ENCODE results near the gene NUMA1. TPM values are rescaled to one million over a fixed set of nuclear protein-coding genes. Genes with fewer than 3 reads are reported as not detected.

The NUMA1 gene
- 10 to 100 TPM; 80.8 to 90.6 (median 85.3) TPM for total RNA-seq

DNA sequence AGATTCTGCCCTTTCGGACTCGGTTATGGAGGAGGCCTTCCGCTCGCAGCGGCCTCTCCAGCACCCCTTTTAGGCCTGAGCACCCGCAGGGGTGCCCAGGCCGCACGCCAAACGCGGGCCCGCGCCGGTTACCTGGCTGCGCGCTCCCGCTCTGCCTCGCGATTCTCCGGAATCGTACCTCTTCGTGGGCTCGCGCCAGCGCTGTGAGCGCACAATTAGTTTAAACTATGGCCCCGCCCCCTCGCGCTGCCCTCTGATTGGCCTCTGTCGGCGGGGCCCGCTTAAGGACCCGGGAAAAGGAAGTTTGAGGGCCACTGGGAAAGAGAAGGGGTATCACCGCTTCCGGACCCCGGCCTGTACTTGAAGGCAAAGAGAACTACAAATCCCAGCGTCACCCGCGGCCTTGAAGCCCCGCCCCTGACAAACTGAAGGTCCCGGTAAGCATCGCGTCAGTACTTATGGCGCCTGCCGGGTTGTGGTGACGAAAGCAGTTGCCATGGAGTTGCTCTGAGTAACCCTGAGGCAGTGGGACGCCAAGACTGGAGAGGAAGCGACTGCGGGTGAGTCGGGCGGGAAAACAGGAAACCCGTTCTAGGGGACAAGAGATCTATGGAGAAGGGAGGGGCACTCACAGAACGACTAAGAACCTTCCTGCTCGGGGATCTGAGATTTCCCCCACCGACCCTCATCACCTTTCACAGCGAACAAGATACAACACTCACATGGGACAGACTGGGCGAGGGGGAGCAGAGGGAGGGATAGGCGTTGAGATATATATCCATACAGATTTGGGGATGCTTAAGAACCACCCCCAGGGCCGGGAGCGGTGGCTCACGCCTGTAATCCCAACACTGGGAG lies at the start of gene NUMA1, which contains the start of gene LRRC51:
TSS of gene NUMA1 (minus strand) at position 217 of the 858 bp plus-strand sequence. CDS start 44,599 bp downstream, outside the sequence.
TSS of gene LRRC51 (plus strand) at position 525 of the 858 bp plus-strand sequence. CDS start 8,234 bp downstream, outside the sequence.
- H3K4me3 Mint-ChIP-seq, result peak within 1 kb of the TSS; percentile 92
- H3K9me3 Mint-ChIP-seq, result no peaks in the 10 kb centered on the region

DNA sequence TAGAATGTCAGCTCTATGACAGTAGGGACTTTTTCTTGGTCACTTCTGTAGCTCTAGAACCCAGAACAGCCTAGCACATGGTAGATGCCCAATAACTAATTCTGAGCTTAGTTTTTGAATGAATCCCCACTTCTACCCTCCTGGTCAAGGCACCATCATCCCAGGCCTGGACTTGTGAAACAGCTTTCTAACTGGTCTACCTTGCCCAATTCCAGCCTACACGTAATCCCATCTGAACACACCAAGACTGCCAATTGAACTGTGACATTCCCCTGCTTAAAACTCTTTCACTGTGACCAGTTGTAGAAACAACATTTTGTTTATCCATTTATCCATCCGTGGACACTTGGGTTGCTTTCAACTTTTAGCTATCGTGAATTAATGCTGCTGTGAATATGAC lies 49.0 kb upstream of the NUMA1 start:
- no peak for ATAC-seq
- peaks cover 7% of the 10 kb centered on the region for H3K36me3 Mint-ChIP-seq (ENCODE audit: insufficient read depth)
- no peak overlapping the region for H3K4me3 Mint-ChIP-seq
- H3K9me3 Mint-ChIP-seq, result peaks cover 15% of the 10 kb centered on the region
- DNase-seq, result no peak
- H3K27me3 Mint-ChIP-seq (ENCODE audit: low read depth), result peaks cover 6% of the 10 kb centered on the region
- no peaks in the 10 kb centered on the region for H3K4me1 Mint-ChIP-seq (ENCODE audit: low read depth)

More for the DNA sequence above, at the start of gene NUMA1, which contains the start of gene LRRC51:
- H3K36me3 Mint-ChIP-seq (ENCODE audit: insufficient read depth), result no peaks in the 10 kb centered on the region
- DNase-seq (peak; percentile 98), ATAC-seq (peak; percentile 96 to 97)
- H3K27me3 Mint-ChIP-seq (ENCODE audit: low read depth), result no peaks in the 10 kb centered on the region
- H3K4me1 Mint-ChIP-seq (ENCODE audit: low read depth), result peaks cover 36% of the 10 kb centered on the region

DNA sequence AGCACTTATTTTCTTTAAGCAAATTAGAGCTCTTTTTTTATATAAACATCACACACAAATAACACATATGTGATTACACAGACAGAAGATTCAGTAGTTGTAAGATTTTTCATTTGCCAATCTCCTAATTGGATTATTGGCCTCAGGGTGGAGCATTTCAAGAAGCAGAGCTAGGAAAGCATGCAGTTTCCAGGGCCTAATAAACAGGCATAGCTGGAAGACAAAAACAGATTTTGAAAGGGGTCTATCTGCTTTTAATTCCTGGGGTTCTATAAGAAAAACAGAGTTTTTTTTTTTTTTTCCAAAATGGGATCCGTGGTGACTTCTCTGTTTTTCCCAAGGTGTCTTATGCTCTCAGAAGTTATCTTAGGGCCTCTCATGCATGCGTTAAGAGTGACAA lies 47.6 kb upstream of the NUMA1 start:
- Mint-ChIP-seq H3K4me3 (no peak overlapping the region), H3K9me3 (peaks cover 15% of the 10 kb centered on the region), H3K4me1 (ENCODE audit: low read depth) (no peaks in the 10 kb centered on the region), H3K27me3 (ENCODE audit: low read depth) (peaks cover 7% of the 10 kb centered on the region), H3K36me3 (ENCODE audit: insufficient read depth) (peaks cover 7% of the 10 kb centered on the region)
- DNase-seq, result no peak
- ATAC-seq, result no peak

DNA sequence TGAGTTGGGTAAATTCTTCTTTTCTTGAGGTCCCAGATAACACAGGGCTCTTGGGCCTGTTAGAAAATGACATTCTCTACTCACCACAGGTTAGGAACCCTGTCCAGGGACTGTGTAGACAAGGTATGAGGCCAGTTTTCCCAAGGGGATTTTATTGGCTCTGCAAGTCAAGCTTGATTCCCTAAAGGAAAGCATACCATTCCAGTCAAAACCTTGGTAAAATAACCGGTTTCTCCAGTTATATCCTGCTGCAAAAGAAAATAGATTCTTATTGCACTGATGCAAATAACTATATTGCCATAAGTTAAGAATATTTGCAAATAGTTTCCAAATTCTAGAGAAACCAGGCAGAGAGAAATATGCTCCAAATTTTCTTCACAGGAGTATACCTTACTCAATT lies 45.6 kb upstream of the NUMA1 start:
- peaks cover 7% of the 10 kb centered on the region for H3K36me3 Mint-ChIP-seq (ENCODE audit: insufficient read depth)
- ATAC-seq (no peak), DNase-seq (no peak)
- no peak overlapping the region for H3K4me3 Mint-ChIP-seq
- H3K4me1 Mint-ChIP-seq (ENCODE audit: low read depth), result no peaks in the 10 kb centered on the region
- peaks cover 6% of the 10 kb centered on the region for H3K27me3 Mint-ChIP-seq (ENCODE audit: low read depth)
- peaks cover 15% of the 10 kb centered on the region for H3K9me3 Mint-ChIP-seq

DNA sequence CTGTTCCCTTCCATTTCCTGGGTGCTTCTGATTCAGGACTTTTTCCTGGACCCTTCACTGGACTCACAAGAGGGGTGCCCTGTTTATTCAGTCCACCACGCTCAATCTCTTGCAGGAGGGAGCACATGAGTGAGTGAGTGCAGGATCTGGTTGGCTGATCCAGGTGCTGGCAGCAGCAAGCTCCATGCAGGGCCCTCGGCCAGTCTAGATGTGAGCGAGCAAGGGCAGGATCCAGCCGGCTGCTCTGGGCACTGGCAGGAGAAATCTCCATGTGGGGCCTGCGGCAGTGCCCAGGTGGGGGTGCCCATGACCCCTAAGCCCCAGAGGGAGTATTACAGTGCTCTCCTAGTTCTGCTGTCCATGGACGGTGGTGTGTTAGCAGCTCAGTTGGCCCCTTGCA lies 43.7 kb upstream of the NUMA1 start:
- no peak for ATAC-seq
- H3K9me3 Mint-ChIP-seq, result peaks cover 13% of the 10 kb centered on the region
- peaks cover 6% of the 10 kb centered on the region for H3K27me3 Mint-ChIP-seq (ENCODE audit: low read depth)

GRCh38 chr11:72123117-72123653 lies 42.8 kb upstream of the NUMA1 start:
- Mint-ChIP-seq H3K36me3 (ENCODE audit: insufficient read depth) (no peaks in the 10 kb centered on the region), H3K27me3 (ENCODE audit: low read depth) (peaks cover 6% of the 10 kb centered on the region), H3K4me1 (ENCODE audit: low read depth) (no peaks in the 10 kb centered on the region), H3K4me3 (no peak overlapping the region), H3K9me3 (peaks cover 4% of the 10 kb centered on the region)
- ATAC-seq (no peak), DNase-seq (no peak)

More for the DNA sequence above, 43.7 kb upstream of the NUMA1 start:
- no peaks in the 10 kb centered on the region for H3K4me1 Mint-ChIP-seq (ENCODE audit: low read depth)
- H3K36me3 Mint-ChIP-seq (ENCODE audit: insufficient read depth), result peaks cover 4% of the 10 kb centered on the region
- H3K4me3 Mint-ChIP-seq, result no peak overlapping the region
- no peak for DNase-seq

GRCh38 chr11:72122607-72123006 lies 42.3 kb upstream of the NUMA1 start:
- H3K9me3 Mint-ChIP-seq, result no peaks in the 10 kb centered on the region
- H3K27me3 Mint-ChIP-seq (ENCODE audit: low read depth), result peaks cover 7% of the 10 kb centered on the region
- no peaks in the 10 kb centered on the region for H3K4me1 Mint-ChIP-seq (ENCODE audit: low read depth)
- no peak for ATAC-seq
- H3K4me3 Mint-ChIP-seq, result no peak overlapping the region
- no peak for DNase-seq
- H3K36me3 Mint-ChIP-seq (ENCODE audit: insufficient read depth), result no peaks in the 10 kb centered on the region

DNA sequence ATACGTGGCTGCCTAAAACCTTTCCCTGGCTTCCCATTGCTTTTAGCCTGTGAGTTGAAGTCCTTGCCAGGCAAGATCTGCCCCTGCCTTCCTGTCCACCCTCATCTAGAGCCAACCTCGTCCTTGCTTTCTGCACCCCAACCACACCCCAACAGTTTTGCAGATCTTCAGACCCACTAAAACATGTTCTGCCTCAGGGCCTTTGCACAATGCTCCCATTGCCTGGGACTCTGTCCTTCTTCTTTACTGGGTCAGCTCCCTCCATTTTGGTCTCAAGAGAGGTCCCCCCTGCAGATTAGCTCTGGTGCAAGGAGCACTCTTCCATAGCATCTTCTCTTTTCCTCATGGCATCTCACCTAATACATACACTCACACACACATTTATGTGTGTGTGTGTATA lies 40.6 kb upstream of the NUMA1 start:
- H3K9me3 Mint-ChIP-seq, result no peaks in the 10 kb centered on the region
- DNase-seq, result no peak
- peaks cover 8% of the 10 kb centered on the region for H3K27me3 Mint-ChIP-seq (ENCODE audit: low read depth)
- H3K36me3 Mint-ChIP-seq (ENCODE audit: insufficient read depth), result no peaks in the 10 kb centered on the region
- H3K4me3 Mint-ChIP-seq, result no peak overlapping the region
- H3K4me1 Mint-ChIP-seq (ENCODE audit: low read depth), result no peaks in the 10 kb centered on the region
- ATAC-seq, result no peak

DNA sequence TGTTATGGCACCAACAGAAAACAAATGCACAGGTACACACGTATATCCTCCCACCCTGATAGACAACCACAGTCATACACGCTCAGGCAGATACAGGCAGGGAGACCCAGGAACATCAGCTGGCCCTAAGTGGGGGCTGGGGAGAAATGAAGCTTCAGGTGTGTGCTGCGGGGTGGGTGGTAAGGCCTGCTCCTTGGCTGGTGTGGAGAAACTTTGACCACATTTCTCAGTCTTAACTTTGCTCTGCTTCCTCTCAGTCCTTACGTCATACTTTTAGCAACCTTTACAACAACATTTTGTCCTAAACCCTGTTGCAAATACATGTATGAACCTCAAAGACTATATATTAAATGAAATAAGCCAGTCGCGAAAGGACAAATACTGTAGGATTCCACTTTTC lies 38.9 kb upstream of the NUMA1 start:
- ATAC-seq, result no peak
- H3K27me3 Mint-ChIP-seq (ENCODE audit: low read depth), result peaks cover 8% of the 10 kb centered on the region
- H3K4me1 Mint-ChIP-seq (ENCODE audit: low read depth), result no peaks in the 10 kb centered on the region
- DNase-seq, result no peak
- H3K9me3 Mint-ChIP-seq, result no peaks in the 10 kb centered on the region
- H3K4me3 Mint-ChIP-seq, result no peak overlapping the region
- H3K36me3 Mint-ChIP-seq (ENCODE audit: insufficient read depth), result no peaks in the 10 kb centered on the region

- Mint-ChIP-seq H3K4me3 (no peak overlapping the region), H3K27me3 (ENCODE audit: low read depth) (peaks cover 2% of the 10 kb centered on the region), H3K9me3 (no peaks in the 10 kb centered on the region), H3K36me3 (ENCODE audit: insufficient read depth) (no peaks in the 10 kb centered on the region), H3K4me1 (ENCODE audit: low read depth) (peaks cover 18% of the 10 kb centered on the region)
- no peak for DNase-seq
- no peak for ATAC-seq
Observed at GRCh38 chr11:72116019-72116755, 35.8 kb upstream of the NUMA1 start.

- H3K36me3 Mint-ChIP-seq (ENCODE audit: insufficient read depth), result peaks cover 6% of the 10 kb centered on the region
- DNase-seq (no peak), ATAC-seq (no peak)
- no peaks in the 10 kb centered on the region for H3K9me3 Mint-ChIP-seq
- H3K4me1 Mint-ChIP-seq (ENCODE audit: low read depth), result peaks cover 21% of the 10 kb centered on the region
- H3K27me3 Mint-ChIP-seq (ENCODE audit: low read depth), result peaks cover 2% of the 10 kb centered on the region
- H3K4me3 Mint-ChIP-seq, result no peak overlapping the region
Observed at GRCh38 chr11:72114570-72114969, 34.2 kb upstream of the NUMA1 start.

GRCh38 chr11:72112978-72113808 lies 32.9 kb upstream of the NUMA1 start:
- Mint-ChIP-seq H3K9me3 (no peaks in the 10 kb centered on the region), H3K36me3 (ENCODE audit: insufficient read depth) (peaks cover 6% of the 10 kb centered on the region), H3K27me3 (ENCODE audit: low read depth) (peaks cover 2% of the 10 kb centered on the region), H3K4me3 (peak overlapping the region; percentile 96), H3K4me1 (ENCODE audit: low read depth) (peaks cover 21% of the 10 kb centered on the region)
- no peak for ATAC-seq
- DNase-seq, result no peak

- DNase-seq (peak; percentile 99), ATAC-seq (peak; percentile 92 to 94)
- H3K9me3 Mint-ChIP-seq, result no peaks in the 10 kb centered on the region
- peaks cover 22% of the 10 kb centered on the region for H3K4me1 Mint-ChIP-seq (ENCODE audit: low read depth)
- no peaks in the 10 kb centered on the region for H3K27me3 Mint-ChIP-seq (ENCODE audit: low read depth)
- H3K4me3 Mint-ChIP-seq, result peak within 1 kb of the TSS; percentile 96
- peaks cover 14% of the 10 kb centered on the region for H3K36me3 Mint-ChIP-seq (ENCODE audit: insufficient read depth)
Observed at GRCh38 chr11:72112143-72112977, 32.0 kb upstream of the NUMA1 start, which contains the start of gene ANAPC15. Gene ANAPC15 (minus strand): TSS chr11:72112695. CDS start chr11:72111276, 1,419 bp downstream.

Measured in activated T-cell treated with anti-CD3 and anti-CD28 coated beads, Interleukin-2, amount 50 U/mL, for 4 hours (primary cell).